Measurements from ENCODE around the gene TIMM17A.

DNA sequence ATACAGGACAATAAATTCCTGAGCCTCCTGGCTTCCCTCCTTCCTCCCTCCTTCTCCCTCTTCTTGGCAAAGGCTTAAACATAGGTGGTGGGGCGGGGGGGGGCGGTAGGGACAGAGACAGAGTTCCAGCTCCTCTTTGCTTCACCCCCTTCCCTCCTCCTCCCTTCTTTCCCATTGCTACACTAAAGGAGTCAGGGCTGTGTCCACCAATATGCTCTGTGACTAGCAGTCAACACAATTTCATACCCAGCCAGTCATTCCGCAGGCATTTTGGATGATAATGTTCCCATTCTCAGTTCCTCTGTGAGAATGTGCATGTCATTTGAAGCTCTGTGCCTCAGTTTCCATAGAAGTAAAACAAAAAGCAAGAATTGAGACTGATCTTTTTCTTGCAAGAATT is 10.7 kb upstream of the TIMM17A start:
- TF ChIP-seq, protein P1, sequence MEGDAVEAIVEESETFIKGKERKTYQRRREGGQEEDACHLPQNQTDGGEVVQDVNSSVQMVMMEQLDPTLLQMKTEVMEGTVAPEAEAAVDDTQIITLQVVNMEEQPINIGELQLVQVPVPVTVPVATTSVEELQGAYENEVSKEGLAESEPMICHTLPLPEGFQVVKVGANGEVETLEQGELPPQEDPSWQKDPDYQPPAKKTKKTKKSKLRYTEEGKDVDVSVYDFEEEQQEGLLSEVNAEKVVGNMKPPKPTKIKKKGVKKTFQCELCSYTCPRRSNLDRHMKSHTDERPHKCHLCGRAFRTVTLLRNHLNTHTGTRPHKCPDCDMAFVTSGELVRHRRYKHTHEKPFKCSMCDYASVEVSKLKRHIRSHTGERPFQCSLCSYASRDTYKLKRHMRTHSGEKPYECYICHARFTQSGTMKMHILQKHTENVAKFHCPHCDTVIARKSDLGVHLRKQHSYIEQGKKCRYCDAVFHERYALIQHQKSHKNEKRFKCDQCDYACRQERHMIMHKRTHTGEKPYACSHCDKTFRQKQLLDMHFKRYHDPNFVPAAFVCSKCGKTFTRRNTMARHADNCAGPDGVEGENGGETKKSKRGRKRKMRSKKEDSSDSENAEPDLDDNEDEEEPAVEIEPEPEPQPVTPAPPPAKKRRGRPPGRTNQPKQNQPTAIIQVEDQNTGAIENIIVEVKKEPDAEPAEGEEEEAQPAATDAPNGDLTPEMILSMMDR (IDR thresholded peaks at IDR 0.05), result no peak
- TF ChIP-seq, protein P2, sequence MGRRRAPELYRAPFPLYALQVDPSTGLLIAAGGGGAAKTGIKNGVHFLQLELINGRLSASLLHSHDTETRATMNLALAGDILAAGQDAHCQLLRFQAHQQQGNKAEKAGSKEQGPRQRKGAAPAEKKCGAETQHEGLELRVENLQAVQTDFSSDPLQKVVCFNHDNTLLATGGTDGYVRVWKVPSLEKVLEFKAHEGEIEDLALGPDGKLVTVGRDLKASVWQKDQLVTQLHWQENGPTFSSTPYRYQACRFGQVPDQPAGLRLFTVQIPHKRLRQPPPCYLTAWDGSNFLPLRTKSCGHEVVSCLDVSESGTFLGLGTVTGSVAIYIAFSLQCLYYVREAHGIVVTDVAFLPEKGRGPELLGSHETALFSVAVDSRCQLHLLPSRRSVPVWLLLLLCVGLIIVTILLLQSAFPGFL (CRISPR knock-in tag; IDR thresholded peaks at IDR 0.05; ENCODE audit: borderline replicate concordance), result no peak
- TF ChIP-seq GABPB1 (CRISPR knock-in tag; IDR thresholded peaks at IDR 0.05), result no peak
- no peak for TF ChIP-seq ZNF121 (CRISPR knock-in tag; IDR thresholded peaks at IDR 0.05)
- TF ChIP-seq NR1H2 (CRISPR knock-in tag; IDR thresholded peaks at IDR 0.05), result no peak
- no peak for TF ChIP-seq EMX1 (CRISPR knock-in tag; IDR thresholded peaks at IDR 0.05)
- TF ChIP-seq HMGA2 (CRISPR knock-in tag; IDR thresholded peaks at IDR 0.05), result no peak
